Thyroid gland (tissue), 4 donors: ENCODE data around the gene ABHD2. TPM values are rescaled to one million over a fixed set of nuclear protein-coding genes. Genes with fewer than 3 reads are reported as not detected.
"Not testable (repeated sequence)": the region's sequence is repeated elsewhere in the genome, so short reads cannot be mapped to it uniquely, and the experiment has no call there.

Source experiments
- DNase-seq, 2 donors: peaks; one replicate each; pipeline ENCODE4 v3.0.0-alpha.2; 2019
- H3K27ac ChIP-seq, 3 donors: fragments of 200-600 bp; sonication (generic); 1 replicate in 2 of 3; 2 replicates in 1 of 3; pipeline ENCODE4 v1.5.1; 2016 to 2019; ENCODE audit warnings: mild to moderate bottlenecking in 1 of 3, moderate library complexity in 1 of 3
- H3K27me3 ChIP-seq: fragments of 200-600 bp; sonication (generic); one replicate; pipeline ENCODE4 v1.5.1; 2019
- H3K36me3 ChIP-seq, 2 donors: fragments of 200-600 bp; sonication (generic); one replicate each; pipeline ENCODE4 v1.5.1; 2016 to 2019
- H3K4me1 ChIP-seq, 2 donors: fragments of 200-600 bp; sonication (generic); one replicate each; pipeline ENCODE4 v1.5.1; 2017 to 2019
- H3K4me3 ChIP-seq, 3 donors: fragments of 200-600 bp; sonication (generic); replicated peaks in 1 of 3; 1 replicate in 2 of 3; 2 replicates in 1 of 3; pipeline ENCODE4 v1.5.1; 2016; ENCODE audit warnings: mild to moderate bottlenecking in 1 of 3
- H3K9me3 ChIP-seq: fragments of 200-600 bp; sonication (generic); one replicate; pipeline ENCODE4 v1.5.1; 2017
- POLR2A ChIP-seq, 2 donors: fragments of 450-650 bp; IDR thresholded peaks; one replicate each; pipeline ENCODE4 v1.6.1; 2017; ENCODE audit warnings: antibody characterized with exemption in 2 of 2, mild to moderate bottlenecking in 2 of 2, moderate library complexity in 1 of 2
- WGBS, 2 donors: methylation state at CpG; one replicate each; pipeline ENCODE4 v1.1.5; 2017; 5-methylcytosine and 5-hydroxymethylcytosine counted together
- intact Hi-C: fragments of 100-400 bp; cut with DNase I; formaldehyde crosslinking; loops from one replicate; pipeline ENCODE4 v1.15.1; 2023
- total RNA-seq, 4 donors: library from RNA; depleted of rRNA; stranded (reverse); fragments of >200 nt; gene quantifications; one replicate each; pipeline ENCODE4 v1.2.3, GENCODE V29; 2016
- TF ChIP-seq, protein P1 (sequence below), 6 experiments: fragments of 200-600 bp in 3 of 6; fragments of 450-650 bp in 3 of 6; sonication (generic) in 3 of 6; IDR thresholded peaks; one replicate each; pipeline ENCODE4 v1.5.1; 2016 to 2019; ENCODE audit warnings: antibody characterized with exemption in 6 of 6, mild to moderate bottlenecking in 2 of 6, inconsistent platforms in 1 of 6, moderate library complexity in 1 of 6

The ABHD2 gene
- total RNA-seq, 4 donors from 2014 or later = 52.0 to 74.4 (median 66.2) TPM

DNA sequence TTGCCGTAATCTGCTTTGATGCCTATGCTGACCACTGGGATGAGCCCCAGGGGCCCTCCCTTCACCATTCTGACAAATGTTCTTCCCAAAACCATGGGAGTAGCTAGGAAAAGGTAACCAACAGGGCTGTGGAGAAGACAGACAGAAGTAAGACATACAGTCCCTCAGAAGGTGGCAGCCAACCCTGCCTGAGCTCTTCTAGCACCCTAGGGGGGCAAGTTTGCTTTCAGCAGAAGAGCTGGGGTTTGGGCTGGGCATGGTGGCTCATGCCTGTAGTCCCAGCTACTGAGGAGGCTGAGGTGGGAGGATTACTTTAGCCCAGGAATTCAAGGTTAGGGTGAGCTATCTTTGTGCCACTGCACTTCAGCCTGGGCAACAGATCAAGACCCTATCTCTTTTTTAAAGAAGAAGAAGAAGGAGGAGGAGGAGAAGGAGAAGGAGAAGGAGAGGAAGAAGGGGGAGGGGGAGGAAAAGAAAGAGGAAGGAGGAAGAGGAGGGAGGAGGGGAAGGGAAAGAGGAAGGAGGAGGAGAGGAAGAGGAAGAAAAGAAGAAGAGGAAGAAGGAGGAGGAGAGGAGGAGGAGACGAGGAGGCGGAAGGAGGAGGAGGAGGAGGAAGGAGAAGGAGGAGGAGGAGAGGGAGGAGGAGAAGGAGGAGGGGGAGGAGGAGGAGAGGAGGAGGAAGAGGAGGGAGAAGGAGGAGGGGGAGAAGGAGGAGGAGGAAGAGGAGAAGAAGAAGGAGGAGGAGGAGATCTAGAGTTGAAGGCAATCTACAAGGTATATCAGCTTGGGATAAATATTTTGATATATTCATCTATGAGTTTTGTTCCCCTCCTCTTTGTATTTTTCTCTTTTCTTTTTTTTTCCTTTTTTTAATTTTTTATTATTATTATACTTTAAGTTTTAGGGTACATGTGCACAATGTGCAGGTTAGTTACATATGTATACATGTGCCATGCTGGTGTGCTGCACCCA lies 44.9 kb upstream of the ABHD2 start:
- Histone ChIP-seq H3K4me1 (no peaks in the 10 kb centered on the region), H3K9me3 (no peaks in the 10 kb centered on the region), H3K36me3 (no peaks in the 10 kb centered on the region), H3K27ac (no peak overlapping the region), H3K4me3 (no peak overlapping the region), H3K27me3 (no peaks in the 10 kb centered on the region)
- TF ChIP-seq POLR2A (IDR thresholded peaks at IDR 0.05) = no peak
- TF ChIP-seq, protein P1, sequence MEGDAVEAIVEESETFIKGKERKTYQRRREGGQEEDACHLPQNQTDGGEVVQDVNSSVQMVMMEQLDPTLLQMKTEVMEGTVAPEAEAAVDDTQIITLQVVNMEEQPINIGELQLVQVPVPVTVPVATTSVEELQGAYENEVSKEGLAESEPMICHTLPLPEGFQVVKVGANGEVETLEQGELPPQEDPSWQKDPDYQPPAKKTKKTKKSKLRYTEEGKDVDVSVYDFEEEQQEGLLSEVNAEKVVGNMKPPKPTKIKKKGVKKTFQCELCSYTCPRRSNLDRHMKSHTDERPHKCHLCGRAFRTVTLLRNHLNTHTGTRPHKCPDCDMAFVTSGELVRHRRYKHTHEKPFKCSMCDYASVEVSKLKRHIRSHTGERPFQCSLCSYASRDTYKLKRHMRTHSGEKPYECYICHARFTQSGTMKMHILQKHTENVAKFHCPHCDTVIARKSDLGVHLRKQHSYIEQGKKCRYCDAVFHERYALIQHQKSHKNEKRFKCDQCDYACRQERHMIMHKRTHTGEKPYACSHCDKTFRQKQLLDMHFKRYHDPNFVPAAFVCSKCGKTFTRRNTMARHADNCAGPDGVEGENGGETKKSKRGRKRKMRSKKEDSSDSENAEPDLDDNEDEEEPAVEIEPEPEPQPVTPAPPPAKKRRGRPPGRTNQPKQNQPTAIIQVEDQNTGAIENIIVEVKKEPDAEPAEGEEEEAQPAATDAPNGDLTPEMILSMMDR (IDR thresholded peaks at IDR 0.05) = no peak
- 87 to 88% methylated on average over 3 of the region's 3 CpGs for WGBS, 2 donors
- intact Hi-C loops = no loop called here
- DNase-seq = no peak

- H3K36me3 ChIP-seq, H3K27ac ChIP-seq, H3K4me1 ChIP-seq, intact Hi-C loops, H3K9me3 ChIP-seq, H3K27me3 ChIP-seq, H3K4me3 ChIP-seq: not testable (repeated sequence)
- WGBS, 2 donors = 47 to 73% methylated on average over 15 to 21 of the region's 21 CpGs
- peak in 1 of 2 donors; percentile 10 for DNase-seq
Measured at GRCh38 chr15:89049016-89049666, 39.1 kb upstream of the ABHD2 start.

DNA sequence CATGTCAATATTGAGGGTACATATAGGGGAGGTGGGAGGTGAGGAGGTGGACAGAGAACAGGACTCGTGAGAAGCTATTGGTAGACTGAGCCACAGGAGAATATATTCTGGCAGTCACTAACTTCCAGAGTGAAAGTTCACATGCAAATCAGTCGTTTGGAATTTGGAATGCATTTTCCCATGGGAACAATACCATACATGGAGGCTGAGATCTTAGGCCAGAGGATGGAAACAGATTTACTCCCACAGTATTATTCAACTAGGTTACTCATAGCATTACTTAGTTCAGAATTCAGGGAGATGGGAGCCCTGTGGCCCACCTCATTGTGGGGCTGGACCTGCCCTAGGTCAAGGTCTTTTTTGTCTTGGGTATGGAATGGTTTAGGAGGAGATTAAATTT lies 36.4 kb upstream of the ABHD2 start:
- WGBS, 2 donors = 60 to 76% methylated on average over 2 of the region's 2 CpGs
- intact Hi-C loops = no loop called here
- no peaks in the 10 kb centered on the region for H3K9me3 ChIP-seq
- H3K27me3 ChIP-seq = no peaks in the 10 kb centered on the region
- no peak overlapping the region for H3K4me3 ChIP-seq
- H3K36me3 ChIP-seq = no peaks in the 10 kb centered on the region
- no peaks in the 10 kb centered on the region for H3K4me1 ChIP-seq
- no peak for TF ChIP-seq POLR2A (IDR thresholded peaks at IDR 0.05)
- TF ChIP-seq, protein P1 (IDR thresholded peaks at IDR 0.05) = no peak
- DNase-seq = no peak
- peak overlapping the region in 1 of 3 donors; percentile 30 for H3K27ac ChIP-seq

GRCh38 chr15:89052474-89052873 lies 35.8 kb upstream of the ABHD2 start:
- WGBS, 2 donors = 77 to 86% methylated on average over 3 of the region's 3 CpGs
- H3K36me3 ChIP-seq = no peaks in the 10 kb centered on the region
- intact Hi-C loops = no loop called here
- no peak for TF ChIP-seq POLR2A (IDR thresholded peaks at IDR 0.05)
- H3K4me3 ChIP-seq = no peak overlapping the region
- no peaks in the 10 kb centered on the region for H3K9me3 ChIP-seq
- H3K4me1 ChIP-seq = peaks cover 0 to 2% of the 10 kb centered on the region in 2 donors
- H3K27ac ChIP-seq = no peak overlapping the region
- no peak for DNase-seq
- H3K27me3 ChIP-seq = no peaks in the 10 kb centered on the region

GRCh38 chr15:89054873-89055272 lies 33.4 kb upstream of the ABHD2 start:
- no peak for TF ChIP-seq POLR2A (IDR thresholded peaks at IDR 0.05)
- TF ChIP-seq, protein P1 (IDR thresholded peaks at IDR 0.05) = no peak
- 94 to 95% methylated on average over 6 of the region's 6 CpGs for WGBS, 2 donors
- no peak overlapping the region for H3K4me3 ChIP-seq
- no peaks in the 10 kb centered on the region for H3K27me3 ChIP-seq
- peaks cover 0 to 5% of the 10 kb centered on the region in 2 donors for H3K4me1 ChIP-seq
- intact Hi-C loops = loop anchor here (5.0 kb wide), 1 partner anchor 122 kb away; no protein-coding TSS in a partner anchor
- H3K36me3 ChIP-seq = no peaks in the 10 kb centered on the region
- no peaks in the 10 kb centered on the region for H3K9me3 ChIP-seq
- DNase-seq = no peak
- H3K27ac ChIP-seq = no peak overlapping the region
